ENCODE measurements around the gene SCGB1C1. TPM values are rescaled to one million over a fixed set of nuclear protein-coding genes. Genes with fewer than 3 reads are reported as not detected.
"Not testable (repeated sequence)": the region's sequence is repeated elsewhere in the genome, so short reads cannot be mapped to it uniquely, and the experiment has no call there.

SCGB1C1 gene
- total RNA-seq, 6 experiments from 2014 or later, result not detected

GRCh38 chr11:235609-235996 lies 42.7 kb downstream of the SCGB1C1 start:
- H3K4me1 Mint-ChIP-seq (ENCODE audit: low read depth), result peaks cover 36% of the 10 kb centered on the region
- H3K27me3 Mint-ChIP-seq (ENCODE audit: insufficient read depth), result no peaks in the 10 kb centered on the region; the same call in 1 of the 2 replicates
- H3K36me3 Mint-ChIP-seq (ENCODE audit: low read depth), result peaks cover 3% of the 10 kb centered on the region; the same call in 1 of the 2 replicates
- H3K9me3 Mint-ChIP-seq, result no peaks in the 10 kb centered on the region
- H3K27ac Mint-ChIP-seq, result peak overlapping the region; percentile 85
- no peak for DNase-seq
- peak overlapping the region; percentile 92 for H3K4me3 Mint-ChIP-seq
- TF ChIP-seq, protein P1, sequence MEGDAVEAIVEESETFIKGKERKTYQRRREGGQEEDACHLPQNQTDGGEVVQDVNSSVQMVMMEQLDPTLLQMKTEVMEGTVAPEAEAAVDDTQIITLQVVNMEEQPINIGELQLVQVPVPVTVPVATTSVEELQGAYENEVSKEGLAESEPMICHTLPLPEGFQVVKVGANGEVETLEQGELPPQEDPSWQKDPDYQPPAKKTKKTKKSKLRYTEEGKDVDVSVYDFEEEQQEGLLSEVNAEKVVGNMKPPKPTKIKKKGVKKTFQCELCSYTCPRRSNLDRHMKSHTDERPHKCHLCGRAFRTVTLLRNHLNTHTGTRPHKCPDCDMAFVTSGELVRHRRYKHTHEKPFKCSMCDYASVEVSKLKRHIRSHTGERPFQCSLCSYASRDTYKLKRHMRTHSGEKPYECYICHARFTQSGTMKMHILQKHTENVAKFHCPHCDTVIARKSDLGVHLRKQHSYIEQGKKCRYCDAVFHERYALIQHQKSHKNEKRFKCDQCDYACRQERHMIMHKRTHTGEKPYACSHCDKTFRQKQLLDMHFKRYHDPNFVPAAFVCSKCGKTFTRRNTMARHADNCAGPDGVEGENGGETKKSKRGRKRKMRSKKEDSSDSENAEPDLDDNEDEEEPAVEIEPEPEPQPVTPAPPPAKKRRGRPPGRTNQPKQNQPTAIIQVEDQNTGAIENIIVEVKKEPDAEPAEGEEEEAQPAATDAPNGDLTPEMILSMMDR (IDR thresholded peaks at IDR 0.05), result no peak

- Mint-ChIP-seq H3K36me3 (ENCODE audit: low read depth) (peaks cover 5% of the 10 kb centered on the region), H3K27me3 (ENCODE audit: insufficient read depth) (peaks cover 2% of the 10 kb centered on the region; the same call in 1 of the 2 replicates), H3K9me3 (no peaks in the 10 kb centered on the region), H3K27ac (peak within 1 kb of the TSS; percentile 93), H3K4me3 (peak within 1 kb of the TSS; percentile 92), H3K4me1 (ENCODE audit: low read depth) (peaks cover 36% of the 10 kb centered on the region)
- TF ChIP-seq, protein P1 (IDR thresholded peaks at IDR 0.05), result peak; percentile 22; the same call in 1 of the 2 replicates
- peak; percentile 64 for DNase-seq
These were observed 43.3 kb downstream of the SCGB1C1 start, which contains the start of gene SIRT3 for GRCh38 chr11:235997-236773. Gene SIRT3, minus strand, starts transcription at chr11:236342. Its CDS starts 14 bp downstream, at chr11:236328.

- Mint-ChIP-seq H3K27ac (peak within 1 kb of the TSS; percentile 93), H3K27me3 (ENCODE audit: insufficient read depth) (peaks cover 3% of the 10 kb centered on the region; the same call in 1 of the 2 replicates), H3K4me1 (ENCODE audit: low read depth) (peaks cover 42% of the 10 kb centered on the region), H3K36me3 (ENCODE audit: low read depth) (peaks cover 14% of the 10 kb centered on the region), H3K9me3 (no peaks in the 10 kb centered on the region), H3K4me3 (peak within 1 kb of the TSS; percentile 92)
- TF ChIP-seq, protein P1 (IDR thresholded peaks at IDR 0.05), result 0 out of 2 replicates have a peak, but pooled peaks have one; percentile 3
- peak; percentile 81 for DNase-seq
These were observed 44.2 kb downstream of the SCGB1C1 start, which contains the start of gene PSMD13 for GRCh38 chr11:236774-237767. Gene PSMD13, plus strand, starts transcription at chr11:236976. Its CDS starts 74 bp downstream, at chr11:237050.

DNA sequence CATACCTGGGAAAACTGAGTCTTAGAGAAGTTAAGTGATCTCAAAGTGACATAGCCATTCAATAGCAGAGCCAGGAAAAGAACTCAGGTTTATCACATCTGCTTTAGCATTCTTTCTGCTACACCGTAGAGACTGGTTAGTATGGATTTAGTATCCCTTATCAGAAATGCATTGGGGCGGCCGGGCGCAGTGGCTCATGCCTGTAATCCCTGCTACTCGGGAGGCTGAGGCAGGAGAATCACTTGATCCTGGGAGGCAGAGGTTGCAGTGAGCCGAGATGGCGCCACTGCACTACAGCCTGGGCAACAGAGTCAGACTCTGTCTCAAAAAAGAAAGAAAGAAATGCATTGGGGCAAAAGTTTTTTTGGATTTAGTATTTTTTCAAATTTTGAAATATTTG lies 45.5 kb downstream of the SCGB1C1 start:
- peak overlapping the region; percentile 90 for H3K4me3 Mint-ChIP-seq
- H3K4me1 Mint-ChIP-seq (ENCODE audit: low read depth), result peaks cover 42% of the 10 kb centered on the region
- H3K9me3 Mint-ChIP-seq; DNase-seq; H3K27me3 Mint-ChIP-seq (ENCODE audit: insufficient read depth): not testable (repeated sequence)
- peaks cover 22% of the 10 kb centered on the region for H3K36me3 Mint-ChIP-seq (ENCODE audit: low read depth)
- peak overlapping the region; percentile 46 for H3K27ac Mint-ChIP-seq

- Mint-ChIP-seq H3K9me3 (no peaks in the 10 kb centered on the region), H3K4me1 (ENCODE audit: low read depth) (peaks cover 38% of the 10 kb centered on the region), H3K36me3 (ENCODE audit: low read depth) (peaks cover 27% of the 10 kb centered on the region), H3K27me3 (ENCODE audit: insufficient read depth) (peaks cover 3% of the 10 kb centered on the region; the same call in 1 of the 2 replicates), H3K4me3 (no peak overlapping the region), H3K27ac (no peak overlapping the region)
- DNase-seq, result no peak
- TF ChIP-seq, protein P1 (IDR thresholded peaks at IDR 0.05), result no peak
These were observed 47.4 kb downstream of the SCGB1C1 start for GRCh38 chr11:240315-240714.

Data from HFFc6 (cell line).